Fibroblast of the aortic adventitia (primary cell): Measurements from ENCODE around the gene TUBB6. TPM values are rescaled to one million over a fixed set of nuclear protein-coding genes. Genes with fewer than 3 reads are reported as not detected.

Experiments used
- DNase-seq: peaks from one replicate; pipeline ENCODE4 v3.0.0-alpha.2; 2010; ENCODE audit warnings: low read depth
- H3K4me3 ChIP-seq: 2 replicates; pipeline ENCODE4 v1.5.1; 2011; ENCODE audit warnings: low read depth, mild to moderate bottlenecking, control low read depth, low read length, moderate library complexity
- total RNA-seq: library from RNA; depleted of rRNA; stranded (reverse); fragments of >200 nt; gene quantifications from 2 replicates; pipeline ENCODE4 v1.2.3, GENCODE V29; 2012; ENCODE audit warnings: low replicate concordance
- TF ChIP-seq, protein P1 (sequence below): IDR thresholded peaks from 2 replicates; pipeline ENCODE4 v1.5.1; 2011; ENCODE audit warnings: mild to moderate bottlenecking, low read length, control low read depth, inconsistent platforms; ENCODE audit not compliant: insufficient read depth

The TUBB6 gene
- total RNA-seq, 1 donor = 358 TPM

DNA sequence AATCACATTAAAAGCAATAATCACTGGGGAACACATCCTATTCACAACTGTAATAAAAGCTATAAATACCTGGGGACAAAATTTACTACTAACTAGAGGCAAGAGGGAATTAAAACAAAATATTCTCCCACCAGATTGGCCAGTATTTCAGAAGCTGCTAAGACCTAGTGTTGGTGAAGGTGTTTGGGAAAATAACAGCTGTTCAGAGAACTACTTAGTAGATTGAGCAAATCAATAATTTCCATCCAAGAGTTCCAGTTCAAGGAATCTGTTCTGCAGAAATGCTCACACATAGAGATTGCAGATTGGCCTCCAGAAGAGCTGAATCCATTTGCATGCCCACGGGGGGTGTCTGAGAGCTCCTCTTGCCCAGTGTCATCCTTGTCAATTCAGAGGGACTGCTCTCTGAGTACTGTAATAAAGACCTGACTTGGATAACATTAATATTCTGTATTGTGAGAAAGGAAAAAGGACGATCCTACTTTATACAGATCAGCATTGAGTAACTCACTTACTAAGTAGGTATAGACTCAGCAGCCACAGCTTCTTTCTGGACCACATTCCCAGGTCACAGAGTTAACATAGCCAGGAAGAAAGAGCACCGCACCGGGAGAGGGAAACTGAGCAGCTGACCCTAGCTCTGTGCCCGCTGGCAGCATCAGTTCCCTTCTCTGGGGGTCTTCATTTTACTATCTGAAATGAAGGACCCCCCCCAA, 5.6 kb downstream of the TUBB6 start:
- DNase-seq = no peak
- no peak overlapping the region for H3K4me3 ChIP-seq
- TF ChIP-seq, protein P1, sequence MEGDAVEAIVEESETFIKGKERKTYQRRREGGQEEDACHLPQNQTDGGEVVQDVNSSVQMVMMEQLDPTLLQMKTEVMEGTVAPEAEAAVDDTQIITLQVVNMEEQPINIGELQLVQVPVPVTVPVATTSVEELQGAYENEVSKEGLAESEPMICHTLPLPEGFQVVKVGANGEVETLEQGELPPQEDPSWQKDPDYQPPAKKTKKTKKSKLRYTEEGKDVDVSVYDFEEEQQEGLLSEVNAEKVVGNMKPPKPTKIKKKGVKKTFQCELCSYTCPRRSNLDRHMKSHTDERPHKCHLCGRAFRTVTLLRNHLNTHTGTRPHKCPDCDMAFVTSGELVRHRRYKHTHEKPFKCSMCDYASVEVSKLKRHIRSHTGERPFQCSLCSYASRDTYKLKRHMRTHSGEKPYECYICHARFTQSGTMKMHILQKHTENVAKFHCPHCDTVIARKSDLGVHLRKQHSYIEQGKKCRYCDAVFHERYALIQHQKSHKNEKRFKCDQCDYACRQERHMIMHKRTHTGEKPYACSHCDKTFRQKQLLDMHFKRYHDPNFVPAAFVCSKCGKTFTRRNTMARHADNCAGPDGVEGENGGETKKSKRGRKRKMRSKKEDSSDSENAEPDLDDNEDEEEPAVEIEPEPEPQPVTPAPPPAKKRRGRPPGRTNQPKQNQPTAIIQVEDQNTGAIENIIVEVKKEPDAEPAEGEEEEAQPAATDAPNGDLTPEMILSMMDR = no peak

DNA sequence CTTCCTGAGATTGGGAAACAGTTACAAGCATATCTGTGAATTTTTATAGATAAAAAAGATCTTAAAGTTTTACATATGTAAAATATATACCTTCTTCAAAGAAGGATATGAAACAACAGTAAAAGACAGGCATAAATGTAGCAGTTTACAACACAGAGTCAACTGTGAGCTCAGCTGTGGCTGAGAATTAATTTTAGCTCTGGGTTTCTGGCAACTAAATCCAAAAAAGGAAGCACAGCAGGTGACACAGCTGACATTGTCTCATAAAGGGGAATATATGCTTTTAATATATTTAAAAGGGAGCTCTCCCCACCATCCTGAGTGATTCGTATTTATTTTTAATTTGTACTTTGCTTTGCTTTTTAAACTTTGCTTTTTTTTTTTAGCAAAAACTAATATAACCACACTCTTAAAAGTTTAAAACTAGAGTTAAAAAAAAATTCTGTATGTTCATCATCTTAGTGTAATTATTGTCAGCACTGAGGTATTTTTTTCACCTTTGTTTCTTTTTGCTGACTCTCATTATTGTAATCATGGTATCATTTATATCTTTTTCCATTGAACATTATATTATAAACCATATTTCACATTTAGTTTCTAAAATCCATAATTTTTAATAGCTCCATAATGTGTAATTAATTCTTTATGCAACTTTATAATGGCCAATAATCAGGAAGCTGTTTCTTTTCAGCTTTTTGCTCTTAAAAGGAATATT, 6.7 kb downstream of the TUBB6 start:
- no peak overlapping the region for H3K4me3 ChIP-seq
- TF ChIP-seq, protein P1 = no peak
- no peak for DNase-seq

DNA sequence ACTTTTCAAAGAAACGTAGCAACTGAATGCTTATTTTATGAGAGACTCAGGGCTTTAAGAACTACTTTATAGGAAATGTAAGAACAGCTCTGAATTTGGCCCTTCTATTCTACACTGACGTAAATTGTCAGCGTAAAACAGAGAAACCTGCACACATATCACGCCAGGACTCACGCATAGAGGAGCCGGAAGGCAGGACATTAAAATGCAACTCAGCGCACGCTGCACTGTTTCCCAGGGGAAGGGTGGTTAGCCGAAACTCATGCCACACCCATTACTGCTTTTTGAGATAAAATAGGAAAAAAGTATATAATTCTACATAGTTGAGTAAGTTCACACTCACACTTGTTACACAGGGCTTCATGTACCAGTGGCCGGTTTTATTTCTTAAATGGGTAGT, 7.4 kb downstream of the TUBB6 start:
- no peak overlapping the region for H3K4me3 ChIP-seq
- peak; percentile 91 for DNase-seq

DNA sequence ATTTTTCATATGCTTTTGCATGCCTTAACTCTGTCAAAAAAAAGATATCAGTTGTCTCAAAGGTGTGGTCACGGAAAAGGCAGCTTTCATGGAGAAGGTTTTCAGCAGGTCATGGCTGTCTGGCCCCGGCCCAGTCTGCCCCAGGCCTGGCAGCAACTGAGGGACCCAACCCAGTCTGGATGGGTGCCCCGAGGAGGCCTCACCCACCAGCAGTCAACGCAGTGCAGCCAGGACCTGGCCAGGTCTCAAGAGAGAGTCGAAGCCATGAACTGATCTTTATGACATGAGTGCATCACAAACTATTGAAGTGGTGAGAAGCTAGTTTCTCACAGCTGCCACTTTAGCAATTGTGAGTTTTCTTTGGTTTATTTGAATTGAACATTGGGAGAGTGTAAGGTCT, 7.9 kb downstream of the TUBB6 start:
- H3K4me3 ChIP-seq = no peak overlapping the region
- TF ChIP-seq, protein P1 = no peak
- DNase-seq = peak; percentile 74

More for the DNA sequence above, 7.4 kb downstream of the TUBB6 start:
- TF ChIP-seq, protein P1 = no peak

DNA sequence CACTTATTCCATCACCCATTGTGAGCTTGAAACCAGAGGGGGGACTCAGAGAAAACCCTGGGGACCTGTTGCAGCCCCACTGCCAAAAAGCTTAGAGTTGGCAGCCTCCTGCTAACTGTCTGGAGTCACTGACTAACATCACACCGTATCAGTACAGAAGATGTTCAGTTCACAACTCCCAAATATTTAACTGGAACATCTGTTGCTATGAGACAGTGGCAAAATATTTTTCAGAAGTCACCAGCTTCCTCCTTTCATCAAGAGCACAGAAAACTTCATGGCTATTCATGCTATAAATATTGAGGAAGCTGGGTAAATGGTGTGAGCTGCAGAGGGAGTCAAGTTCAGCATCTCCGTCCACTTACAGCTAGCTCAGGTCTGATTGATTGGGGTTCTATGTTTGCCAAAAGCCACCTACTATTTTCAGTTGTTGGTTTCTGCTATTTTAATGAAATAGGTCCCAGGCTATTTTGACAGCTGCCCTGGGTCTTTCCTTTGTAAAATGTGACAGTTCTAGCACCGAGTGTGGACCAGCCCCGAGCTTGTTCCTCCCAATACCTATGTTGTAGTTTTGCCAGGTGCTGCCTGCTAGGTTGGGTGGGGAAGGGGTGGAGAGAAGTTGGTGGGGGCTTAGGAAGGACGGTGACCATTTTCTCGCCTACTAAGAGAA, 9.8 kb downstream of the TUBB6 start:
- TF ChIP-seq, protein P1 = no peak
- no peak overlapping the region for H3K4me3 ChIP-seq
- DNase-seq = peak; percentile 74

DNA sequence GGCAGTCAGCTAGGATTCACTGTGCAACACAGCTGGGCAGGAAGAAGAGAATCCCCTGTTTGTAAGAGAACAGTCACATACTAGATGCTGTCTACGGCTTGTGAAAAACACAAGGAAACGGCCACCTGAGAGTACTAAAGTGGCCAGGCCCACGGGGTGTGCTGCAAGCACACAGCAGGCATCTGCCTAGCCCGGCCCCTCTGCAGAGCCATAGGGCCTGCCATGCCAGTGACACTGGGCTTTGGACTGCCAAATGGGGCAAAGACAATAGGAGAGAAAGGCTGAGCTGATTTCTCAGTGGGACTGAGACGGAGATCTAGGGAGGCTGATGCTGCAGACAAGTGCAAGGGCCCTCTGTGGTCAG, 10.3 kb downstream of the TUBB6 start:
- DNase-seq = no peak
- H3K4me3 ChIP-seq = no peak overlapping the region
- TF ChIP-seq, protein P1 = no peak
